Left ventricle myocardium inferior (tissue), 1 donor: ENCODE results near the gene SLC12A5. TPM values are rescaled to one million over a fixed set of nuclear protein-coding genes. Genes with fewer than 3 reads are reported as not detected.
A peak's percentile ranks its signal among the peaks of the same experiment; 100 is the strongest.

Experiments used
- DNase-seq: peaks from one replicate; pipeline ENCODE4 v3.0.0-alpha.2; 2020
- H3K27ac ChIP-seq: fragments of 200-600 bp; replicated peaks from 2 replicates; pipeline ENCODE4 v1.8.0; 2021
- H3K27me3 ChIP-seq: fragments of 200-600 bp; 2 replicates; pipeline ENCODE4 v1.8.0; 2021; ENCODE audit warnings: low read depth
- H3K36me3 ChIP-seq: fragments of 200-600 bp; 2 replicates; pipeline ENCODE4 v1.8.0; 2021
- H3K4me1 ChIP-seq: fragments of 200-600 bp; 2 replicates; pipeline ENCODE4 v1.8.0; 2021
- H3K4me3 ChIP-seq: fragments of 200-600 bp; 2 replicates; pipeline ENCODE4 v1.8.0; 2021; ENCODE audit warnings: mild to moderate bottlenecking, moderate library complexity
- H3K9me3 ChIP-seq: fragments of 200-600 bp; replicated peaks from 2 replicates; pipeline ENCODE4 v1.8.0; 2021
- CTCF ChIP-seq: fragments of 200-600 bp; IDR thresholded peaks from 2 replicates; pipeline ENCODE4 v1.8.0; 2021; ENCODE audit warnings: antibody characterized with exemption, mild to moderate bottlenecking, borderline replicate concordance
- intact Hi-C: fragments of 100-400 bp; cut with micrococcal nuclease; formaldehyde crosslinking; loops from one replicate; pipeline ENCODE4 v1.11.0; 2022
- total RNA-seq: library from RNA; stranded (reverse); fragmentation: NEBNext Ultra II Directional; extraction: Animal tissue kit (Norgen Biotek cat#: 25700); gene quantifications from one replicate; pipeline ENCODE4 v1.2.1, GENCODE V29; 2021
- donor health status: DM: no; HTN: yes; CAD: no; lungs with severe emphysema.

Gene SLC12A5
- total RNA-seq, 1 donor from 2014 or later = not detected

- Histone ChIP-seq H3K9me3 (no peaks in the 10 kb centered on the region), H3K36me3 (peaks cover 10% of the 10 kb centered on the region), H3K27ac (no peak overlapping the region), H3K27me3 (no peaks in the 10 kb centered on the region), H3K4me3 (no peak overlapping the region), H3K4me1 (peaks cover 89% of the 10 kb centered on the region)
- no peak for DNase-seq
- no peak for TF ChIP-seq CTCF
- intact Hi-C loops = no loop called here
Measured at GRCh38 chr20:46083101-46083500, 54.1 kb downstream of the SLC12A5 start.

GRCh38 chr20:46083531-46084061 is 54.6 kb downstream of the SLC12A5 start:
- H3K4me3 ChIP-seq = no peak overlapping the region
- no peak for DNase-seq
- no peaks in the 10 kb centered on the region for H3K27me3 ChIP-seq
- H3K36me3 ChIP-seq = peaks cover 5% of the 10 kb centered on the region
- H3K4me1 ChIP-seq = peaks cover 94% of the 10 kb centered on the region
- no peaks in the 10 kb centered on the region for H3K9me3 ChIP-seq
- no peak for TF ChIP-seq CTCF
- no peak overlapping the region for H3K27ac ChIP-seq
- intact Hi-C loops = no loop called here

GRCh38 chr20:46084805-46085178 is 55.8 kb downstream of the SLC12A5 start:
- no peaks in the 10 kb centered on the region for H3K27me3 ChIP-seq
- peaks cover 95% of the 10 kb centered on the region for H3K4me1 ChIP-seq
- no peak overlapping the region for H3K27ac ChIP-seq
- no peak overlapping the region for H3K4me3 ChIP-seq
- no peak for TF ChIP-seq CTCF
- DNase-seq = no peak
- intact Hi-C loops = no loop called here
- no peaks in the 10 kb centered on the region for H3K9me3 ChIP-seq
- no peaks in the 10 kb centered on the region for H3K36me3 ChIP-seq

- H3K4me1 ChIP-seq = peaks cover 94% of the 10 kb centered on the region
- intact Hi-C loops = no loop called here
- no peak overlapping the region for H3K4me3 ChIP-seq
Measured at GRCh38 chr20:46085179-46085851, 56.3 kb downstream of the SLC12A5 start.

GRCh38 chr20:46087161-46087560 is 58.1 kb downstream of the SLC12A5 start:
- no peaks in the 10 kb centered on the region for H3K27me3 ChIP-seq
- peak; percentile 45 for TF ChIP-seq CTCF
- intact Hi-C loops = no loop called here
- H3K4me3 ChIP-seq = no peak overlapping the region
- H3K36me3 ChIP-seq = no peaks in the 10 kb centered on the region
- no peaks in the 10 kb centered on the region for H3K9me3 ChIP-seq
- DNase-seq = no peak
- H3K4me1 ChIP-seq = peaks cover 80% of the 10 kb centered on the region
- no peak overlapping the region for H3K27ac ChIP-seq

More at GRCh38 chr20:46085179-46085851, 56.3 kb downstream of the SLC12A5 start:
- no peak for DNase-seq
- Histone ChIP-seq H3K36me3 (no peaks in the 10 kb centered on the region), H3K9me3 (no peaks in the 10 kb centered on the region), H3K27me3 (no peaks in the 10 kb centered on the region), H3K27ac (no peak overlapping the region)
- no peak for TF ChIP-seq CTCF
